Right ventricle myocardium inferior (tissue), 1 donor: ENCODE measurements around the gene ADCK2. TPM values are rescaled to one million over a fixed set of nuclear protein-coding genes. Genes with fewer than 3 reads are reported as not detected.
"Not testable (repeated sequence)": the region's sequence is repeated elsewhere in the genome, so short reads cannot be mapped to it uniquely, and the experiment has no call there.

Experiments used
- ATAC-seq: fragments of 200-7000 bp; cut with Tn5 transposase; one replicate; pipeline ENCODE4 v1.9.1; 2020; ENCODE audit warnings: mild to moderate bottlenecking, moderate library complexity
- DNase-seq: peaks from one replicate; pipeline ENCODE4 v3.0.0; 2021; ENCODE audit errors: missing footprints
- intact Hi-C: fragments of 100-400 bp; cut with DNase I; formaldehyde crosslinking; loops from one replicate; pipeline ENCODE4 v1.11.0; 2022
- total RNA-seq: library from RNA; stranded (reverse); fragmentation: NEBNext Ultra II Directional; extraction: Animal tissue kit (Norgen Biotek cat#: 25700); gene quantifications from one replicate; pipeline ENCODE4 v1.2.1, GENCODE V29; 2021
- donor health status: DM: no; HTN: yes; CAD: no; lungs with severe emphysema.

The ADCK2 gene
- total RNA-seq, 1 donor from 2014 or later: 11.6 TPM

GRCh38 chr7:140667476-140667875, 5.3 kb upstream of the ADCK2 start:
- intact Hi-C loops: no loop called here
- ATAC-seq (no peak), DNase-seq (no peak)

- DNase-seq: no peak
- intact Hi-C loops: no loop called here
- ATAC-seq: no peak
Observed at GRCh38 chr7:140668641-140669040, 4.1 kb upstream of the ADCK2 start.

- DNase-seq: no peak
- intact Hi-C loops: no loop called here
- ATAC-seq: no peak
Observed at GRCh38 chr7:140669352-140669751, 3.4 kb upstream of the ADCK2 start.

GRCh38 chr7:140669862-140670261, 2.9 kb upstream of the ADCK2 start:
- intact Hi-C loops: loop anchor here (5.0 kb wide), 1 partner anchor 342 kb away; the partner anchor contains the start of gene MRPS33
- not testable (repeated sequence) for ATAC-seq, DNase-seq

GRCh38 chr7:140670343-140670935, 2.3 kb upstream of the ADCK2 start:
- intact Hi-C loops: loop anchor here (5.0 kb wide), 1 partner anchor 342 kb away; the partner anchor contains the start of gene MRPS33
- ATAC-seq: no peak
- no peak for DNase-seq

- no peak for ATAC-seq
- intact Hi-C loops: loop anchor here (5.0 kb wide), 1 partner anchor 340 kb away; the partner anchor contains the start of gene MRPS33
Observed at GRCh38 chr7:140671966-140672365, 779 bp upstream of the ADCK2 start.

GRCh38 chr7:140673063-140673773, 473 bp downstream of the ADCK2 start:
- DNase-seq (peak; percentile 74), ATAC-seq (peak; percentile 47)
- intact Hi-C loops: loop anchor here (5.0 kb wide), 1 partner anchor 339 kb away; the partner anchor contains the start of gene MRPS33

More at GRCh38 chr7:140671966-140672365, 779 bp upstream of the ADCK2 start:
- no peak for DNase-seq

- ATAC-seq (peak; percentile 24), DNase-seq (no peak)
- intact Hi-C loops: loop anchor here (5.0 kb wide), 1 partner anchor 339 kb away; the partner anchor contains the start of gene MRPS33
Observed at GRCh38 chr7:140673774-140674155, 1.0 kb downstream of the ADCK2 start.

GRCh38 chr7:140674356-140674800, 1.6 kb downstream of the ADCK2 start:
- no peak for DNase-seq
- ATAC-seq: no peak
- intact Hi-C loops: loop anchor here (5.0 kb wide), 1 partner anchor 338 kb away; the partner anchor contains the start of gene MRPS33

- no peak for DNase-seq
- intact Hi-C loops: loop anchor here (5.0 kb wide), 1 partner anchor 337 kb away; the partner anchor contains the start of gene MRPS33
- ATAC-seq: peak; percentile 70
Observed at GRCh38 chr7:140674899-140675701, 2.4 kb downstream of the ADCK2 start.

- intact Hi-C loops: no loop called here
- DNase-seq: no peak
- ATAC-seq: no peak
Observed at GRCh38 chr7:140675726-140676125, 3.0 kb downstream of the ADCK2 start.

- no peak for DNase-seq
- no peak for ATAC-seq
- intact Hi-C loops: no loop called here
Observed at GRCh38 chr7:140676306-140676705, 3.6 kb downstream of the ADCK2 start.

- DNase-seq, ATAC-seq, intact Hi-C loops: not testable (repeated sequence)
Observed at GRCh38 chr7:140676956-140677355, 4.2 kb downstream of the ADCK2 start.

GRCh38 chr7:140677496-140677895, 4.8 kb downstream of the ADCK2 start:
- no peak for DNase-seq
- ATAC-seq: no peak
- intact Hi-C loops: no loop called here

- intact Hi-C loops: no loop called here
Observed at GRCh38 chr7:140678081-140678815, 5.5 kb downstream of the ADCK2 start.

GRCh38 chr7:140678816-140679130, 6.0 kb downstream of the ADCK2 start:
- ATAC-seq: no peak
- intact Hi-C loops: no loop called here
- DNase-seq: no peak

More at GRCh38 chr7:140678081-140678815, 5.5 kb downstream of the ADCK2 start:
- DNase-seq (no peak), ATAC-seq (no peak)

- no peak for ATAC-seq
- no peak for DNase-seq
- intact Hi-C loops: no loop called here
Observed at GRCh38 chr7:140679186-140679585, 6.4 kb downstream of the ADCK2 start.

- intact Hi-C loops: no loop called here
- ATAC-seq (no peak), DNase-seq (no peak)
Observed at GRCh38 chr7:140680886-140681285, 8.1 kb downstream of the ADCK2 start.

GRCh38 chr7:140681766-140682165, 9.0 kb downstream of the ADCK2 start:
- ATAC-seq (no peak), DNase-seq (no peak)
- intact Hi-C loops: no loop called here
